GM12801 (cell line): ENCODE data around the gene UACA.

ENCODE experiments used
- TF ChIP-seq, protein P1 (sequence below): IDR thresholded peaks from one replicate; pipeline ENCODE4 v1.5.1; 2011; ENCODE audit warnings: control low read depth; ENCODE audit not compliant: insufficient read length; ENCODE audit errors: extremely low read depth

Gene UACA

DNA sequence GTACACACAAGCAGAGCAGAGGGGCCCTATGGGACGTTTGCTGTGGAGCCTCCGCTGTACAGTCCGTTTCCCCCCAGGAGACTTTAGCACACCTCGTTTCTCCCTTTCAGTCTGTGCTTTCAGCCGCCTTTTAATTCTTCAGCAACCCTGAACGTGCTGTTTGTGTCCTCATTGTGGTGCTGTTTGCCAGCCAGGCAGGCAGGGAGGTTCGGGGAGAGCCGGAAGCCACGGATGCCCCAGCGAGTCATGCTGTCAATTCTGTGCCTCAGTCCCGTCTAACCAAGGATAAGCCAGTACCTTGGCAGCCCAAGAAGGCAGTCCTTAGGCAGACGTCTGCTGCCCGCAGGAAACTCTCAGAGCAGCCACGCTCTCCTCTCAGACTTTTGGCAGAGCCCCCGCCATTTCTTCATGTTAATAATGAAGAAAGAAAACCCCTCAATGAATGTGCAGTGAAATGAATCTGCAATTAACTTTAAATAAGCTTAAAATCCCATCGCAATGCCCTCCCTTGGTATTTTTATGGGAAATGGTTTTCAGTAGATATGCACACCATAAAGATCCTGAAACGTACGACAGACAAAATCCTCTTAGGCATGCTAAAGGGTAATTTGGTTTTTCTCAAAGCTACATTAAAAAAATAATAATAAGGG is 158.6 kb downstream of the UACA start:
- TF ChIP-seq, protein P1, sequence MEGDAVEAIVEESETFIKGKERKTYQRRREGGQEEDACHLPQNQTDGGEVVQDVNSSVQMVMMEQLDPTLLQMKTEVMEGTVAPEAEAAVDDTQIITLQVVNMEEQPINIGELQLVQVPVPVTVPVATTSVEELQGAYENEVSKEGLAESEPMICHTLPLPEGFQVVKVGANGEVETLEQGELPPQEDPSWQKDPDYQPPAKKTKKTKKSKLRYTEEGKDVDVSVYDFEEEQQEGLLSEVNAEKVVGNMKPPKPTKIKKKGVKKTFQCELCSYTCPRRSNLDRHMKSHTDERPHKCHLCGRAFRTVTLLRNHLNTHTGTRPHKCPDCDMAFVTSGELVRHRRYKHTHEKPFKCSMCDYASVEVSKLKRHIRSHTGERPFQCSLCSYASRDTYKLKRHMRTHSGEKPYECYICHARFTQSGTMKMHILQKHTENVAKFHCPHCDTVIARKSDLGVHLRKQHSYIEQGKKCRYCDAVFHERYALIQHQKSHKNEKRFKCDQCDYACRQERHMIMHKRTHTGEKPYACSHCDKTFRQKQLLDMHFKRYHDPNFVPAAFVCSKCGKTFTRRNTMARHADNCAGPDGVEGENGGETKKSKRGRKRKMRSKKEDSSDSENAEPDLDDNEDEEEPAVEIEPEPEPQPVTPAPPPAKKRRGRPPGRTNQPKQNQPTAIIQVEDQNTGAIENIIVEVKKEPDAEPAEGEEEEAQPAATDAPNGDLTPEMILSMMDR: no peak
